Measurements from ENCODE around the gene CTIF. TPM values are rescaled to one million over a fixed set of nuclear protein-coding genes. Genes with fewer than 3 reads are reported as not detected.

The CTIF gene
- polyA plus RNA-seq, 1 of the 3 experiments (the other 2 are of a cell fraction), result 47.2 TPM

GRCh38 chr18:48570313-48570712, 31.5 kb downstream of the CTIF start:
- Histone ChIP-seq H3K4me3 (ENCODE audit: low read depth in 2 of 2, low read length in 1 of 2) (no peak overlapping the region), H3K4me2 (no peak overlapping the region), H3K4me1 (ENCODE audit: control insufficient read depth in 1 of 2, insufficient read depth in 2 of 2, low read depth in 1 of 2, low read length in 1 of 2) (peaks cover 0 to 26% of the 10 kb centered on the region in 2 experiments; a peak in 1 of 4 replicates), H3K36me3 (replicated peaks in 1 of 2; ENCODE audit: control insufficient read depth in 1 of 2, insufficient read depth in 2 of 2, low read length in 1 of 2) (no peaks in the 10 kb centered on the region), H3K9me3 (no peaks in the 10 kb centered on the region), H3F3A (replicated peaks; ENCODE audit: insufficient read depth) (no peaks in the 10 kb centered on the region), H3K27me3 (ENCODE audit: insufficient read depth) (no peaks in the 10 kb centered on the region), H3K9me2 (no peaks in the 10 kb centered on the region), H4K20me1 (ENCODE audit: insufficient read depth) (peaks cover 92% of the 10 kb centered on the region), H3K27ac (ENCODE audit: low read depth in 2 of 2, low read length in 1 of 2) (no peak overlapping the region), H2AFZ (ENCODE audit: low read depth) (no peak overlapping the region), H3K79me2 (ENCODE audit: insufficient read depth) (peaks cover 98% of the 10 kb centered on the region), H3K9ac (no peak overlapping the region)
- ChIA-PET POLR2A (no interaction called here), CTCF (no interaction called here)
- 99% methylated on average over 6 of the region's 6 CpGs for WGBS (ENCODE audit: low lambda C conversion rate)
- DNase-seq, result no peak
- TF ChIP-seq MAX (IDR thresholded peaks at IDR 0.05; ENCODE audit: low read depth) (no peak), MEF2A (IDR thresholded peaks at IDR 0.05; ENCODE audit: borderline replicate concordance, low read depth) (no peak), EP300 (IDR thresholded peaks at IDR 0.05; ENCODE audit: borderline replicate concordance in 1 of 2, low read depth in 1 of 2, low read length in 1 of 2) (no peak), JUND (IDR thresholded peaks at IDR 0.05) (no peak), PBX3 (IDR thresholded peaks at IDR 0.05) (no peak)

- no peak for TF ChIP-seq JUND (IDR thresholded peaks at IDR 0.05)
- no peak for TF ChIP-seq CHD2 (IDR thresholded peaks at IDR 0.05; ENCODE audit: low read length, partially characterized antibody)
- TF ChIP-seq CTCF (IDR thresholded peaks at IDR 0.05), result no peak
- TF ChIP-seq USF2 (IDR thresholded peaks at IDR 0.05; ENCODE audit: borderline replicate concordance, low read depth, low read length), result no peak
- TF ChIP-seq ELF1 (IDR thresholded peaks at IDR 0.05), result no peak
- TF ChIP-seq FOXJ3 (CRISPR knock-in tag; IDR thresholded peaks at IDR 0.05), result no peak
- POLR2A ChIA-PET, result no interaction called here
- CTCF ChIA-PET, result no interaction called here
- H3K27me3 ChIP-seq (ENCODE audit: insufficient read depth), result no peaks in the 10 kb centered on the region
- H3K36me3 ChIP-seq (replicated peaks in 1 of 2; ENCODE audit: control insufficient read depth in 1 of 2, insufficient read depth in 2 of 2, low read length in 1 of 2), result peaks cover 0 to 12% of the 10 kb centered on the region in 2 experiments
- H3K4me3 ChIP-seq (ENCODE audit: low read depth in 2 of 2, low read length in 1 of 2), result no peak overlapping the region
- no peak overlapping the region for H3K27ac ChIP-seq (ENCODE audit: low read depth in 2 of 2, low read length in 1 of 2)
- no peaks in the 10 kb centered on the region for H3K9me2 ChIP-seq
- DNase-seq, result no peak
- H3F3A ChIP-seq (replicated peaks; ENCODE audit: insufficient read depth), result no peaks in the 10 kb centered on the region
- H3K4me1 ChIP-seq (ENCODE audit: control insufficient read depth in 1 of 2, insufficient read depth in 2 of 2, low read depth in 1 of 2, low read length in 1 of 2), result peaks cover 0 to 37% of the 10 kb centered on the region in 2 experiments; a peak in 1 of 4 replicates
- H4K20me1 ChIP-seq (ENCODE audit: insufficient read depth), result peaks cover 77% of the 10 kb centered on the region
- H3K79me2 ChIP-seq (ENCODE audit: insufficient read depth), result peaks cover 98% of the 10 kb centered on the region
- WGBS (ENCODE audit: low lambda C conversion rate), result 97% methylated on average over 3 of the region's 3 CpGs
- no peak overlapping the region for H2AFZ ChIP-seq (ENCODE audit: low read depth)
- H3K9ac ChIP-seq, result no peak overlapping the region
- no peaks in the 10 kb centered on the region for H3K9me3 ChIP-seq
- no peak overlapping the region for H3K4me2 ChIP-seq
Observed at GRCh38 chr18:48571639-48572384, 33.0 kb downstream of the CTIF start.

All from SK-N-SH (cell line).